HG03432 (cell line): ENCODE results near the gene DENND4B.

Experiments
- ATAC-seq: cut with Tn5 transposase; IDR thresholded peaks from one replicate; pipeline ENCODE4 v1.9.1; 2021; ENCODE audit warnings: mild to moderate bottlenecking, moderate library complexity; ENCODE audit not compliant: unreplicated experiment

The DENND4B gene

GRCh38 chr1:153951183-153951582 is 4.7 kb upstream of the DENND4B start:
- ATAC-seq: no peak

GRCh38 chr1:153945795-153946621 is 510 bp downstream of the DENND4B start:
- peak; percentile 71 for ATAC-seq

- peak; percentile 29 for ATAC-seq
Measured at GRCh38 chr1:153945131-153945794, 1.3 kb downstream of the DENND4B start.

GRCh38 chr1:153944827-153945117 is 1.7 kb downstream of the DENND4B start:
- no peak for ATAC-seq

GRCh38 chr1:153944005-153944826 is 2.3 kb downstream of the DENND4B start:
- ATAC-seq: no peak

- no peak for ATAC-seq
Measured at GRCh38 chr1:153942766-153943549, 3.6 kb downstream of the DENND4B start.

GRCh38 chr1:153941826-153942725 is 4.4 kb downstream of the DENND4B start:
- no peak for ATAC-seq

GRCh38 chr1:153940756-153941155 is 5.8 kb downstream of the DENND4B start:
- ATAC-seq: no peak

GRCh38 chr1:153939476-153939875 is 7.0 kb downstream of the DENND4B start:
- ATAC-seq: no peak

GRCh38 chr1:153938996-153939395 is 7.5 kb downstream of the DENND4B start:
- no peak for ATAC-seq

- ATAC-seq: no peak
Measured at GRCh38 chr1:153937331-153937730, 9.2 kb downstream of the DENND4B start.

GRCh38 chr1:153936011-153936802 is 10.3 kb downstream of the DENND4B start:
- ATAC-seq: no peak

- no peak for ATAC-seq
Measured at GRCh38 chr1:153934746-153935145, 11.8 kb downstream of the DENND4B start.

GRCh38 chr1:153933955-153934354 is 12.6 kb downstream of the DENND4B start:
- ATAC-seq: no peak

- no peak for ATAC-seq
Measured at GRCh38 chr1:153933430-153933829, 13.1 kb downstream of the DENND4B start.

GRCh38 chr1:153932156-153933131 is 14.1 kb downstream of the DENND4B start:
- ATAC-seq: no peak

GRCh38 chr1:153929981-153930948 is 16.3 kb downstream of the DENND4B start:
- no peak for ATAC-seq
